Neural cell (in vitro differentiated cells): ENCODE results near the gene MCTP2.

Experiments
- CTCF ChIP-seq: fragments of 450-650 bp; IDR thresholded peaks from 2 replicates; pipeline ENCODE4 v1.5.1; 2014; ENCODE audit warnings: antibody characterized with exemption, mild to moderate bottlenecking, moderate library complexity; ENCODE audit not compliant: poor library complexity, severe bottlenecking
- EP300 ChIP-seq: fragments of 450-650 bp; conservative IDR thresholded peaks from 2 replicates; pipeline ENCODE4 v1.6.1; 2014; ENCODE audit warnings: antibody characterized with exemption, mild to moderate bottlenecking, moderate library complexity; ENCODE audit not compliant: poor library complexity, severe bottlenecking
- REST ChIP-seq: IDR thresholded peaks from 2 replicates; pipeline ENCODE4 v1.6.1; 2012; ENCODE audit warnings: borderline replicate concordance

- TF ChIP-seq EP300 (no peak), REST (no peak), CTCF (no peak)
Observed at GRCh38 chr15:94269954-94270353, 38.6 kb downstream of the MCTP2 start.
